Smooth muscle cell of trachea (primary cell): ENCODE results near the gene EVA1C. TPM values are rescaled to one million over a fixed set of nuclear protein-coding genes. Genes with fewer than 3 reads are reported as not detected.

Experiments used
- total RNA-seq: library from RNA; depleted of rRNA; stranded (reverse); fragments of >200 nt; gene quantifications from 2 replicates; pipeline ENCODE4 v1.2.1, GENCODE V29; 2014

Gene EVA1C, protein sequence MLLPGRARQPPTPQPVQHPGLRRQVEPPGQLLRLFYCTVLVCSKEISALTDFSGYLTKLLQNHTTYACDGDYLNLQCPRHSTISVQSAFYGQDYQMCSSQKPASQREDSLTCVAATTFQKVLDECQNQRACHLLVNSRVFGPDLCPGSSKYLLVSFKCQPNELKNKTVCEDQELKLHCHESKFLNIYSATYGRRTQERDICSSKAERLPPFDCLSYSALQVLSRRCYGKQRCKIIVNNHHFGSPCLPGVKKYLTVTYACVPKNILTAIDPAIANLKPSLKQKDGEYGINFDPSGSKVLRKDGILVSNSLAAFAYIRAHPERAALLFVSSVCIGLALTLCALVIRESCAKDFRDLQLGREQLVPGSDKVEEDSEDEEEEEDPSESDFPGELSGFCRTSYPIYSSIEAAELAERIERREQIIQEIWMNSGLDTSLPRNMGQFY
- total RNA-seq, result 5.4 and 5.5 TPM in 2 replicates

GRCh38 chr21:32412162-32413014, at the start of gene EVA1C:
Gene EVA1C (plus strand): TSS chr21:32412706. CDS start chr21:32412854, 148 bp downstream.

DNA sequence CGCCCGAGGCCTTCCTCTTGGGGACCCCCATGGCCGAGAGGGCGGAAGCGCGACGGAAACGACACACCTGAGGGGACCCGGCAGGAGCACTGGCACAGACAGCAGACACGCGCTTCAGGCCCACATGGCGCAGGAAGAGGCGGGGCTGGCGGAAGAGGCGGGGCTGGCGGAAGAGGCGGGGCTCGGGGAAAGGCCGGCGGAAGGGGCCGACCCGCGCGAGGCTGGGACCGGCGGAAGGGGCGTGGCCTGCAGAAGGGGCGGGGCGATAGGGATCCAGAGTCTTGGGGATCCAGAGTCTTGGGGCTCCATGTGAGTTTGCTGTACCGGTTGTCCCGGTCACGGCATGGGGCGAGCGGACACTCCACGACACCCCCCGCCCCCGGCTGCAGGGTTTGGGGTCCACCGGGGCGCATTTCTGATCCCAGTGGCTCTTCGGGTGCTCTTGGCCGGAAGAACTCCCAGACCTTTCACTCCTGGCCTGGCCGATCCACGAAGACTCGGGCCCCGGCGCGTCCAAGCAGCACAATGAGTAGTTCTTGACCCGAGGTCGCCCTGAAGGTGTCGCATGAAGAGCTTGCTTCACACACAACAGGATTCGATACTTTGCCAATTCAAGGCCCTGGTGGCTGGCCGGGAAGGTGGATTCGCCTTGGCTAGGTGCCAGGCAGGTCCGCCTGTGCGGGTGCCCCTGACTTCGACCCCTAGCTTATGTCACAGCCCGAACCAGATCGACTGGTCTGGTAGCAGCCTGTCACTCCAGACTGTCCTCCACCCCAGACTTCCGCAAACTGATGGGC, 19.4 kb upstream of the EVA1C start, which contains the start of gene URB1:
TSS of gene URB1 (minus strand) at position 133 of the 797 bp plus-strand sequence. CDS start at position 31, 102 bp downstream.

Other genes starting within 250 kb of the EVA1C start
- 3.8 and 15.3 TPM in 2 replicates for gene MIS18A, start 133.7 kb upstream of the EVA1C start, total RNA-seq
- 0.17 TPM in 1 of 2 replicates, not detected in the other for gene MRAP, start 113.9 kb upstream of the EVA1C start, total RNA-seq
- gene URB1, start 19.7 kb upstream of the EVA1C start, total RNA-seq, result 17.5 and 25.5 TPM in 2 replicates
- gene TCP10L, start 172.8 kb downstream of the EVA1C start, total RNA-seq, result 0.17 and 0.44 TPM in 2 replicates
- 18.0 and 28.1 TPM in 2 replicates for gene CFAP298, start 199.7 kb downstream of the EVA1C start, total RNA-seq